Peyer's patch (tissue), 4 donors: ENCODE measurements around the gene ZNF629.
"Not testable (repeated sequence)": the region's sequence is repeated elsewhere in the genome, so short reads cannot be mapped to it uniquely, and the experiment has no call there.

Experiments used
- POLR2A ChIP-seq, 2 donors: fragments of 450-650 bp; IDR thresholded peaks; one replicate each; pipeline ENCODE4 v1.5.1; 2017; ENCODE audit warnings: antibody characterized with exemption in 2 of 2, mild to moderate bottlenecking in 2 of 2, moderate library complexity in 2 of 2
- TF ChIP-seq, protein P1 (sequence below), 6 experiments: fragments of 450-650 bp in 4 of 6; fragments of 200-600 bp in 2 of 6; sonication (generic) in 1 of 6; IDR thresholded peaks; one replicate each; pipeline ENCODE4 v1.5.1; 2017 to 2019; ENCODE audit warnings: antibody characterized with exemption in 6 of 6, mild to moderate bottlenecking in 3 of 6, moderate library complexity in 1 of 6

DNA sequence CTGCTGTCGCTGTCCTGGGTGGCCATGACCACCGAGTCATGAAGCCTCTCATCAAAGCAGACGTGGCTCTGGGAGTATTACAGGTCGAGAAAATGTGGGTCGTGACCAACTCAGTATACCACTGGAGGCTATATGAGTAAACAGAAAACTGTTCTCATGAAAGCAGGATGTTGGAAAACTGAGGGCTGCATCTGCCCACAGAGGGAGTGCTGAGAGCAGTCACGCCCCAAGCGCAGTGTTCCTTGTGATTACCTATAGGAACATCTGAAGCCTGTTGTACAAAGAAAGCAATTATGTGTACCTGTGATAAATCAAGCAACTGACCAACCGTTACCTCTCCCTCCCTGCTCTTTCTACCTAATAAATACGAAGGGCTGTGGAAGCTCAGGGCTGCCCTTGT is 34.4 kb upstream of the ZNF629 start:
- not testable (repeated sequence) for TF ChIP-seq POLR2A (IDR thresholded peaks at IDR 0.05)
- TF ChIP-seq, protein P1, sequence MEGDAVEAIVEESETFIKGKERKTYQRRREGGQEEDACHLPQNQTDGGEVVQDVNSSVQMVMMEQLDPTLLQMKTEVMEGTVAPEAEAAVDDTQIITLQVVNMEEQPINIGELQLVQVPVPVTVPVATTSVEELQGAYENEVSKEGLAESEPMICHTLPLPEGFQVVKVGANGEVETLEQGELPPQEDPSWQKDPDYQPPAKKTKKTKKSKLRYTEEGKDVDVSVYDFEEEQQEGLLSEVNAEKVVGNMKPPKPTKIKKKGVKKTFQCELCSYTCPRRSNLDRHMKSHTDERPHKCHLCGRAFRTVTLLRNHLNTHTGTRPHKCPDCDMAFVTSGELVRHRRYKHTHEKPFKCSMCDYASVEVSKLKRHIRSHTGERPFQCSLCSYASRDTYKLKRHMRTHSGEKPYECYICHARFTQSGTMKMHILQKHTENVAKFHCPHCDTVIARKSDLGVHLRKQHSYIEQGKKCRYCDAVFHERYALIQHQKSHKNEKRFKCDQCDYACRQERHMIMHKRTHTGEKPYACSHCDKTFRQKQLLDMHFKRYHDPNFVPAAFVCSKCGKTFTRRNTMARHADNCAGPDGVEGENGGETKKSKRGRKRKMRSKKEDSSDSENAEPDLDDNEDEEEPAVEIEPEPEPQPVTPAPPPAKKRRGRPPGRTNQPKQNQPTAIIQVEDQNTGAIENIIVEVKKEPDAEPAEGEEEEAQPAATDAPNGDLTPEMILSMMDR (IDR thresholded peaks at IDR 0.05): not testable (repeated sequence)
